Left lung (tissue), 10 donors: ENCODE data around the gene CARHSP1. TPM values are rescaled to one million over a fixed set of nuclear protein-coding genes. Genes with fewer than 3 reads are reported as not detected.
"Not testable (repeated sequence)": the region's sequence is repeated elsewhere in the genome, so short reads cannot be mapped to it uniquely, and the experiment has no call there.

Experiments used
- ATAC-seq: fragments of 200-7000 bp; cut with Tn5 transposase; one replicate; pipeline ENCODE4 v1.9.1; 2020; ENCODE audit warnings: moderate library complexity
- DNase-seq, 4 donors: peaks; one replicate each; pipeline ENCODE4 v3.0.0-alpha.2; 2013 to 2020
- H3K27ac ChIP-seq, 2 donors: fragments of 200-600 bp; sonication (generic) in 1 of 2; one replicate each; pipeline versions ENCODE4 v1.5.0 to v1.8.0; 2020 to 2021
- H3K27me3 ChIP-seq, 2 donors: fragments of 200-600 bp; sonication (generic) in 1 of 2; one replicate each; pipeline versions ENCODE4 v1.5.0 to v1.8.0; 2020 to 2021
- H3K36me3 ChIP-seq, 2 donors: fragments of 200-600 bp; sonication (generic) in 1 of 2; one replicate each; pipeline versions ENCODE4 v1.5.0 to v1.8.0; 2020 to 2021
- H3K4me1 ChIP-seq, 2 donors: fragments of 200-600 bp; one replicate each; pipeline ENCODE4 v1.8.0; 2021
- H3K4me3 ChIP-seq, 2 donors: fragments of 200-600 bp; sonication (generic) in 1 of 2; one replicate each; pipeline versions ENCODE4 v1.5.0 to v1.8.0; 2020 to 2021; ENCODE audit warnings: mild to moderate bottlenecking in 1 of 2
- H3K9me3 ChIP-seq, 2 donors: fragments of 200-600 bp; sonication (generic) in 1 of 2; one replicate each; pipeline versions ENCODE4 v1.5.0 to v1.8.0; 2020 to 2021
- CTCF ChIP-seq, 2 donors: fragments of 200-600 bp; sonication (generic) in 1 of 2; IDR thresholded peaks; one replicate each; pipeline versions ENCODE4 v1.5.0 to v1.8.0; 2021; ENCODE audit warnings: antibody characterized with exemption in 2 of 2
- intact Hi-C, 2 donors: fragments of 100-400 bp; cut with DNase I; formaldehyde crosslinking; loops; one replicate each; pipeline versions ENCODE4 v1.11.2 to v1.14.2; 2022
- polyA plus RNA-seq, 6 donors: library from polyadenylated mRNA; unstranded; fragments of 120-200 nt; gene quantifications; one replicate each; pipeline ENCODE4 v1.2.1, GENCODE V29; 2013; ENCODE audit not compliant: insufficient read length in 6 of 6
- total RNA-seq, 2 donors: library from RNA; stranded (reverse); fragmentation: NEBNext Ultra II Directional; extraction: Animal tissue kit (Norgen Biotek cat#: 25700); gene quantifications; one replicate each; pipeline ENCODE4 v1.2.1, GENCODE V29; 2021
- donor health status: DM: no; HTN: yes; CAD: no.
- donor health status: DM: no; HTN: no; CAD: no.

Gene CARHSP1
- total and polyA plus RNA-seq, 8 donors, result 74.0 to 114 (median 93.7) TPM

- intact Hi-C loops, result no loop called here
- no peak overlapping the region for H3K27ac ChIP-seq
- H3K36me3 ChIP-seq, result peaks cover 0 to 94% of the 10 kb centered on the region in 2 donors
- peaks cover 4 to 19% of the 10 kb centered on the region in 2 donors for H3K4me1 ChIP-seq
- TF ChIP-seq CTCF (IDR thresholded peaks at IDR 0.05), result no peak
- ATAC-seq (no peak), DNase-seq (no peak)
- no peaks in the 10 kb centered on the region for H3K27me3 ChIP-seq
- H3K4me3 ChIP-seq, result no peak overlapping the region
- no peaks in the 10 kb centered on the region for H3K9me3 ChIP-seq
These were observed 64.5 kb downstream of the CARHSP1 start for GRCh38 chr16:8804313-8804712.

GRCh38 chr16:8803733-8804132 is 65.1 kb downstream of the CARHSP1 start:
- ATAC-seq, DNase-seq, H3K27me3 ChIP-seq, intact Hi-C loops, H3K4me3 ChIP-seq, H3K27ac ChIP-seq, H3K9me3 ChIP-seq: not testable (repeated sequence)
- H3K36me3 ChIP-seq, result peaks cover 0 to 89% of the 10 kb centered on the region in 2 donors
- peaks cover 10 to 25% of the 10 kb centered on the region in 2 donors for H3K4me1 ChIP-seq

Other genes with a start within 250 kb of the CARHSP1 start
- 10 to 100 TPM; 28.2 to 43.5 TPM for gene METTL22, start 247.3 kb downstream of the CARHSP1 start, total RNA-seq
- 10 to 100 TPM; 25.9 to 35.8 (median 29.4) TPM for gene METTL22, start 247.3 kb downstream of the CARHSP1 start, polyA plus RNA-seq
- 10 to 100 TPM in 1 of 2 donors, 1 to 10 TPM in 1; 8.0 to 14.1 TPM for gene ABAT, start 194.4 kb downstream of the CARHSP1 start, total RNA-seq
- 10 to 100 TPM; 32.5 to 42.6 (median 37.2) TPM for gene ABAT, start 194.4 kb downstream of the CARHSP1 start, polyA plus RNA-seq
- 1 to 10 TPM; 8.8 to 9.8 TPM for gene TMEM186, start 71.4 kb downstream of the CARHSP1 start, total RNA-seq
- 10 to 100 TPM; 11.4 to 15.6 (median 12.9) TPM for gene TMEM186, start 71.4 kb downstream of the CARHSP1 start, polyA plus RNA-seq
- gene PMM2, start 71.2 kb downstream of the CARHSP1 start, total RNA-seq, result 10 to 100 TPM; 35.8 to 38.2 TPM
- 10 to 100 TPM; 19.2 to 27.9 (median 22.4) TPM for gene PMM2, start 71.2 kb downstream of the CARHSP1 start, polyA plus RNA-seq
- not detected for gene LITAFD, start 13.3 kb upstream of the CARHSP1 start, total RNA-seq
- under 1 TPM in 2 of 6 donors, not detected in 4; 0.18 to 0.27 TPM for gene LITAFD, start 13.3 kb upstream of the CARHSP1 start, polyA plus RNA-seq
- 10 to 100 TPM; 70.4 to 98.4 TPM for gene USP7, start 94.9 kb upstream of the CARHSP1 start, total RNA-seq
- 100 to 1,000 TPM; 112 to 159 (median 128) TPM for gene USP7, start 94.9 kb upstream of the CARHSP1 start, polyA plus RNA-seq
- 10 to 100 TPM; 53.5 to 62.8 TPM for gene HAPSTR1, start 222.6 kb upstream of the CARHSP1 start, total RNA-seq
- gene HAPSTR1, start 222.6 kb upstream of the CARHSP1 start, polyA plus RNA-seq, result 10 to 100 TPM; 41.9 to 45.9 (median 43.8) TPM